ENCODE results near the gene B9D2. TPM values are rescaled to one million over a fixed set of nuclear protein-coding genes. Genes with fewer than 3 reads are reported as not detected.

Gene B9D2
- total RNA-seq, 1 donor from 2014 or later, result 10.7 TPM

GRCh38 chr19:41339936-41340335, 24.0 kb downstream of the B9D2 start:
- Mint-ChIP-seq H3K36me3 (ENCODE audit: insufficient read depth) (no peaks in the 10 kb centered on the region), H3K9me3 (ENCODE audit: low read depth) (no peaks in the 10 kb centered on the region), H3K27ac (no peak overlapping the region), H3K27me3 (no peaks in the 10 kb centered on the region), H3K4me1 (ENCODE audit: low read depth) (no peaks in the 10 kb centered on the region), H3K4me3 (ENCODE audit: low read depth) (no peak overlapping the region)
- no peak for DNase-seq (ENCODE audit: low spot score, unreplicated experiment)
- TF ChIP-seq CTCF (IDR thresholded peaks at IDR 0.05; ENCODE audit: unreplicated experiment), result no peak

- no peak for DNase-seq (ENCODE audit: low spot score, unreplicated experiment)
- no peak for TF ChIP-seq CTCF (IDR thresholded peaks at IDR 0.05; ENCODE audit: unreplicated experiment)
- no peaks in the 10 kb centered on the region for H3K4me1 Mint-ChIP-seq (ENCODE audit: low read depth)
- H3K27ac Mint-ChIP-seq, result no peak overlapping the region
- H3K27me3 Mint-ChIP-seq, result peaks cover 3% of the 10 kb centered on the region
- no peak overlapping the region for H3K4me3 Mint-ChIP-seq (ENCODE audit: low read depth)
- H3K9me3 Mint-ChIP-seq (ENCODE audit: low read depth), result no peaks in the 10 kb centered on the region
- no peaks in the 10 kb centered on the region for H3K36me3 Mint-ChIP-seq (ENCODE audit: insufficient read depth)
These were observed 28.5 kb downstream of the B9D2 start for GRCh38 chr19:41335467-41335866.

- H3K27me3 Mint-ChIP-seq, result peaks cover 3% of the 10 kb centered on the region
- no peak overlapping the region for H3K4me3 Mint-ChIP-seq (ENCODE audit: low read depth)
- no peaks in the 10 kb centered on the region for H3K36me3 Mint-ChIP-seq (ENCODE audit: insufficient read depth)
- no peak for TF ChIP-seq CTCF (IDR thresholded peaks at IDR 0.05; ENCODE audit: unreplicated experiment)
- no peaks in the 10 kb centered on the region for H3K9me3 Mint-ChIP-seq (ENCODE audit: low read depth)
- H3K4me1 Mint-ChIP-seq (ENCODE audit: low read depth), result no peaks in the 10 kb centered on the region
- no peak overlapping the region for H3K27ac Mint-ChIP-seq
- DNase-seq (ENCODE audit: low spot score, unreplicated experiment), result no peak
These were observed 29.2 kb downstream of the B9D2 start for GRCh38 chr19:41334793-41335192.

- no peak for DNase-seq (ENCODE audit: low spot score, unreplicated experiment)
- Mint-ChIP-seq H3K36me3 (ENCODE audit: insufficient read depth) (no peaks in the 10 kb centered on the region), H3K9me3 (ENCODE audit: low read depth) (no peaks in the 10 kb centered on the region), H3K4me1 (ENCODE audit: low read depth) (peaks cover 2% of the 10 kb centered on the region), H3K27me3 (peaks cover 3% of the 10 kb centered on the region), H3K4me3 (ENCODE audit: low read depth) (no peak overlapping the region), H3K27ac (no peak overlapping the region)
- TF ChIP-seq CTCF (IDR thresholded peaks at IDR 0.05; ENCODE audit: unreplicated experiment), result no peak
These were observed 31.5 kb downstream of the B9D2 start for GRCh38 chr19:41332468-41332867.

GRCh38 chr19:41332000-41332399, 31.9 kb downstream of the B9D2 start:
- H3K4me3 Mint-ChIP-seq (ENCODE audit: low read depth), result no peak overlapping the region
- no peak overlapping the region for H3K27ac Mint-ChIP-seq
- DNase-seq (ENCODE audit: low spot score, unreplicated experiment), result no peak
- no peaks in the 10 kb centered on the region for H3K36me3 Mint-ChIP-seq (ENCODE audit: insufficient read depth)
- TF ChIP-seq CTCF (IDR thresholded peaks at IDR 0.05; ENCODE audit: unreplicated experiment), result no peak
- H3K4me1 Mint-ChIP-seq (ENCODE audit: low read depth), result peaks cover 4% of the 10 kb centered on the region
- no peaks in the 10 kb centered on the region for H3K9me3 Mint-ChIP-seq (ENCODE audit: low read depth)
- peaks cover 5% of the 10 kb centered on the region for H3K27me3 Mint-ChIP-seq

All from progenitor cell of endocrine pancreas (in vitro differentiated cells).